GM12891 (cell line): ENCODE data around the gene NFIL3.
"Not testable (repeated sequence)": the region's sequence is repeated elsewhere in the genome, so short reads cannot be mapped to it uniquely, and the experiment has no call there.

ENCODE experiments used
- DNase-seq: peaks from one replicate; pipeline ENCODE4 v3.0.0; 2011; ENCODE audit warnings: low spot score; ENCODE audit not compliant: insufficient read length
- FAIRE-seq: peaks from 2 replicates; lab custom pipeline; 2011; peaks lifted over from hg19 to GRCh38; lab: Jason Lieb, UNC
- PAX5 ChIP-seq: IDR thresholded peaks from 2 replicates; pipeline ENCODE4 v1.6.1; 2011; ENCODE audit warnings: low read length, moderate library complexity, mild to moderate bottlenecking; ENCODE audit not compliant: insufficient read depth, severe bottlenecking
- POLR2A ChIP-seq: IDR thresholded peaks from 2 replicates; pipeline ENCODE4 v1.6.1; 2011; ENCODE audit warnings: low read depth, low read length, control low read depth
- POLR2AphosphoS5 ChIP-seq: IDR thresholded peaks from 2 replicates; pipeline ENCODE4 v1.6.1; 2011; ENCODE audit warnings: low read depth, low read length, control low read depth
- POU2F2 ChIP-seq: IDR thresholded peaks from 2 replicates; pipeline ENCODE4 v1.6.1; 2011; ENCODE audit warnings: low read depth, mild to moderate bottlenecking, control low read depth, low read length, moderate library complexity
- SPI1 ChIP-seq: IDR thresholded peaks from 2 replicates; pipeline ENCODE4 v1.6.1; 2011; ENCODE audit warnings: low read depth, low read length, control low read depth
- TAF1 ChIP-seq: IDR thresholded peaks from 2 replicates; pipeline ENCODE4 v1.6.1; 2011; ENCODE audit warnings: low read depth, low read length, control low read depth

Gene NFIL3

DNA sequence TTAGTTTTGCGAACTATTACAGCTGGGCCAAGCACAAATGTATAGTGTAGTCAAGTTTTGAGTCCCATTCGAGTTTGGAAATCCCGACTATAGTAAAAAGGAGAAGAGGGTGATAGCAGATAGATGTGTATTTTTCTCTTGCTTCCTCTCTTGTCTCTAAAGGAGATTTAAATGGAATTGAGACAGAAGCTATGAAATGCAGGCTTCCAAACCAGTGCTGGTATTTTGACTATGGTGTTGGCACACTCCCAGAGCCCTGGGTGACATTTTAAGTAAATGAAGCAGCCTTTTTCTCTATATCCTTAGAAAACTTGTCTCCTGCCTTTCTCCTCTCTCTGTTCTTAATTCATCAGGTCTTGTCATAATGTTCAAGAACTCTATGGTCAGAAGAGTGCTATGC, 44.2 kb downstream of the NFIL3 start:
- no peak for TF ChIP-seq PAX5
- no peak for TF ChIP-seq TAF1
- no peak for TF ChIP-seq POLR2A
- TF ChIP-seq SPI1: no peak
- FAIRE-seq (no peak), DNase-seq (no peak)

DNA sequence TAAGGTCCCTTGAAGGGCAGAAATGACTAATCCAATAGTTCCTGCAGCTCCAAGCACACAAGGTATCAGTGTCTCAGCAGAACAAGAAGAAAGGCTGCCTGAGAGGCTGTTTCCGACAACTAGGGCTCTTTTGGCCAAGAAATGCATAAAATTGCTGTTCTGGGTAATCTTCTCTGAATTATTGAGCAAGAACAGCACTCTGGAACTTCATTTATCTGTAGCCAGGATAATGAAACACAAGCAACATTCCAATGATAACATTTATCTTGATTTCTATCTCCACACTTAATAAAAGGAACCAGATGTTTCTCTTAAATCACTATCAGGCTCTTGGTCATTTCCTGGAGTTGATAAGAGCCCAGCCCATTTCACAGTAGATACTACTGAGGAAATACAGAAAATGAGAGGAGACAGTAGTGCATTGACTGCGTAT, 44.9 kb downstream of the NFIL3 start:
- DNase-seq (no peak), FAIRE-seq (no peak)
- TF ChIP-seq SPI1 (no peak), POLR2A (no peak), TAF1 (no peak), POU2F2 (no peak), POLR2AphosphoS5 (no peak), PAX5 (no peak)

DNA sequence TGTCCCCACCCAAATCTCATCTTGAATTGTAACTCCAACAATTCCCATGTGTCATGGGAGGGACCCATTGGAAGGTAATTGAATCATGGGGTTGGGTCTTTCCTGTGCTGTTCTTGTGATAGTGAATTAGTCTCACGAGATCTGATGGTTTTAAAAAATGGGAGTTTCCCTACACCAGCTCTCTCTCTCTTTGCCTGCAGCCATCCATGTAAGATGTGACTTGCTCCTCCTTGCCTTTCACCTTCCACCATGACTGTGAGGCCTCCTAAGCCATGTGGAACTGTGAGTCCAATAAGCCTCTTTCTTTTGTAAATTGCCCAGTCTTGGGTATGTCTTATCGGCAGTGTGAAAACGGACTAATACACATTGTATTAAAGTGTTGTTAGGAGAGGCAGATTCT, 45.6 kb downstream of the NFIL3 start:
- not testable (repeated sequence) for DNase-seq, FAIRE-seq

DNA sequence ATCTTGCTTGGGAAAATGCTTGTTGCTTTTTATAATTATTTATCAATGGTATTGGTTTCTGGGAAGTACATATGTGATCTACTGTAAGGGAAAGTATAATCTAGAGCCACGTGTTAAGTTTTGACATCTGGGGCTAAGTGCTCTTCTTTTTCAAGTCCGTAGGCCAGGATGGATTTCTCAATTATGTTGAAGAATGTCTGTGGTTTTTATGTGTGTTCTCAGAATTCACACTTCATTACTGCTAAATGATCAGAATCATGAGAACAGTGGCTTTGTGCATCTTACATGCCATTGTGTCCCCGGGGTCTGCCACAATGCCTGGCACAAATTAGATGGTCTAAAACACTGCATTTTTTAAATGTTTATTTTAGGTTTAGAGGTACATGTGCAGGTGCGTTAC, 47.4 kb downstream of the NFIL3 start:
- no peak for TF ChIP-seq POLR2AphosphoS5
- no peak for TF ChIP-seq TAF1
- no peak for FAIRE-seq
- DNase-seq: no peak

DNA sequence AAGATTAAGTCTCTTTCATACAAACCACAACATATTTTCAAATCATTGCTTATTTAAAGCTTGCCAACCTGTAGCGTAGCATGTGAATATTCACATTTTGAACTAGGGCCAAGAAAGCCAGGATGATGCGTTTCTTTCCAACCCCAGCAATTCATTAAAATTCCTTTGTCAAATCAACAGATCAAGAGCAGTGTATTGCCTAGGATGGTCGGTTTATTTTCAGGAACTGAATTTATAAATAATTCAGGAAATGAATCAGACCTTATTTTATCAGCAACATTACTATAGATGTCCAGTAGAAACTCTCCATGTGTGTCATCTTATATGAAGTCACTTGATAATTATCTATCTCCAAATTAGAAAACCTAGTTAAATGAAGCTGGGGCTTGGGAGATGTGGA, 48.7 kb downstream of the NFIL3 start:
- no peak for TF ChIP-seq POU2F2
- TF ChIP-seq POLR2AphosphoS5: no peak
- no peak for TF ChIP-seq PAX5
- TF ChIP-seq POLR2A: no peak
- TF ChIP-seq TAF1: no peak
- no peak for TF ChIP-seq SPI1
- DNase-seq (no peak), FAIRE-seq (no peak)

DNA sequence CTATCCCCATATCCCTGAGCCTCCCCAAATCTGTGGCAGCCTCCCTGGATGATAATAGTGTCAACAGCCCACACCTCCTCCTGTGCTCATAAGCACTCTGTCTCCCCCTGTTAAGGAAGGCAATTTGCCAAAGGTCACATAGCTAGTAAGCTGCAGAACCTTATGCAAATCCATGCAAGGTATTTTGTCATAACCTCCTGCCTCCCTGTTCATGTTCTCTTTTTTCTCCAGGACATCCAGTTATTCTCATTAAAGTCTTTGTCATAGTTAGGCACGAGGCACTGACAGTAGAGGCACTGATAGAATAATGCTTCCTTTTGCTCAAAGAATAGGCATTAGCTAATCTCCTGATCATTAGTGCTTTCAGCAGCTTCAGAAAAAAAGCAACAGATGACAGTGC, 51.7 kb downstream of the NFIL3 start:
- DNase-seq (no peak), FAIRE-seq (no peak)
- TF ChIP-seq PAX5 (no peak), SPI1 (no peak), POLR2A (no peak), POLR2AphosphoS5 (no peak), POU2F2 (no peak), TAF1 (no peak)

DNA sequence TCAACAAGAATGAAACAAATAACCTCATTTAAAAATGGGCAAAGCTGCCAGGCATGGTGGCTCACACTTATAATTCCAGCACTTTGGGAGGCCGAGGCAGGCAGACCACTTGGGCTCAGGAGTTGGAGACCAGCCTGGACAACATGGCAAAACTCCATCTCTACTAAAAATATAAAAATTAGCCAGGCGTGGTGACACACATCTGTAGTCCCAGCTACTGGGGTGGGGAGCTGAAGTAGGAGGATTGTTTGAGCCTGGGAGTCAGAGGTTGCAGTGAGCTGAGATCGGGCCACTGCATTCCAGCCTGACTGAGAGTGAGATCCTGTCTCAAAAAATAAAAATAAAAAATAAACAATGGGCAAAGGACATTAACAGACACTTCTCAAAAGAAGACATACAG, 53.6 kb downstream of the NFIL3 start:
- not testable (repeated sequence) for FAIRE-seq

DNA sequence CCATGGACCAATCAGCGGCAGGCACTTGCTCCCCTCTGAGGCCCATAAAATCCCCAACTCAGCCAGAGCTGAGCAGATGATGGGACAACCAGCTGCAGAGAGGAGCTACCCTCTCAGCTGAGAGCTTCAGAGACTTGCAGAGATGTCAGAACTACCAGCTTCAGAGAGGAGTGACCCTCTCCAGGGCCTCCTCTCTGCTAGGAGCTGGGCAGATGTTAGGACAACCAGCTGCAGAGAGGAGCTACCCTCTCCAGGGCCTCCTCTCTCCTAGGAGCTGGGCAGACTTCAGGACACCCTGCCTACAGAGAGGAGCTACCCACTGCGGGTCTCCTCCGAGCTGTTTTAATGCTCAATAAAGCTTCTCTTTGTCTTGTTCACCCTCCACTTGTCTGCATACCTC, 58.9 kb downstream of the NFIL3 start:
- TF ChIP-seq POLR2A (no peak), SPI1 (no peak), PAX5 (no peak), TAF1 (no peak), POLR2AphosphoS5 (no peak), POU2F2 (no peak)
- FAIRE-seq (no peak), DNase-seq (no peak)

More for the DNA sequence above, 53.6 kb downstream of the NFIL3 start:
- not testable (repeated sequence) for DNase-seq

DNA sequence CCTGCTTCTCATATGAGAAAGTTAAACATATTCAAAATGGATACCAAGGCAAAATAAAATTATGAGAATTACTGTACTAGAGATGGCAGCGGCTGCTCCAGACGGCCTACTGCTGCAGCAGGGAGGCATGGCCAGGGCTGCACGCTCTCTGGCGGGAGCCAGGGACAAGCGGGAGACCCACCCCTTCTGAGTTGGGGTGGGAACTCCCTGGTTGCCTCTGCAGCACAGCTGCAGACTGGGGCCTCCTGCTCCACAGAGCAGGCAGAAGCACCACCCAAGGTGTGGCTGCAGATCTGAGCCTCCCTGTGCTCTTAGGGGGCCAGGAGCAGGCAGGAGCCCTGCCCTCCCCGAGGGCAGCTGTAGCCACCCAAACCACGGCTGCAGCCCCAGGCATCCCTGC, 59.6 kb downstream of the NFIL3 start:
- no peak for TF ChIP-seq POLR2AphosphoS5
- TF ChIP-seq PAX5: no peak
- no peak for TF ChIP-seq POU2F2
- no peak for TF ChIP-seq TAF1
- no peak for TF ChIP-seq SPI1
- DNase-seq: no peak
- FAIRE-seq: no peak

DNA sequence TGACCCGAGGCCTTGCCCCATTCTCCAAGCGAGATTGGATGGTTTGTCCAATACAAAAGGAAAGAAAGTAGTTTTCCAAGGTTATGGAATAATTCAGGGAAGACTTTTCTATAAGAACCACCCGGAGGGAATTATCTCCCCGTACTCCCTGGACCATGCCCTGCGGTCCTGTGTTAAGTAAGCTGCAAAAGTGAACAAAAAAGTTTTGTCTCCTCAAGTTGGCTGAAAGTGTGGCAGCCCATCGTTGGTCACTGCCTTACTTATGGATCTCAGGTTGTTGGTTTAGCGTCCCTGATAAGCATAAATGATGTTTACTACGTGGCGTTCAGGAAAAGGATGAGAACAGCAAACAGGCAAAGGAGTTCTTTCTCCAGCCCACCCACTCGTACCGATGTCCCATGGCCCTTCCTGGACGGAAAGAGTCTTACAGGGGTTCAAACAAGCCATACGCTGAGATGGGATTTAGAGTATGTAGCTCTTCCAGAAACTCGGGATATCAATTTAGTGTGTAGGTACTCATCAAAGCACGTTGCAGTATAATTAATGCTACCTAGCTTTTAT, 61.5 kb downstream of the NFIL3 start:
- no peak for TF ChIP-seq POLR2AphosphoS5
- TF ChIP-seq TAF1: no peak
- no peak for TF ChIP-seq PAX5
- no peak for TF ChIP-seq SPI1
- no peak for TF ChIP-seq POU2F2
- no peak for TF ChIP-seq POLR2A
- DNase-seq (no peak), FAIRE-seq (no peak)

DNA sequence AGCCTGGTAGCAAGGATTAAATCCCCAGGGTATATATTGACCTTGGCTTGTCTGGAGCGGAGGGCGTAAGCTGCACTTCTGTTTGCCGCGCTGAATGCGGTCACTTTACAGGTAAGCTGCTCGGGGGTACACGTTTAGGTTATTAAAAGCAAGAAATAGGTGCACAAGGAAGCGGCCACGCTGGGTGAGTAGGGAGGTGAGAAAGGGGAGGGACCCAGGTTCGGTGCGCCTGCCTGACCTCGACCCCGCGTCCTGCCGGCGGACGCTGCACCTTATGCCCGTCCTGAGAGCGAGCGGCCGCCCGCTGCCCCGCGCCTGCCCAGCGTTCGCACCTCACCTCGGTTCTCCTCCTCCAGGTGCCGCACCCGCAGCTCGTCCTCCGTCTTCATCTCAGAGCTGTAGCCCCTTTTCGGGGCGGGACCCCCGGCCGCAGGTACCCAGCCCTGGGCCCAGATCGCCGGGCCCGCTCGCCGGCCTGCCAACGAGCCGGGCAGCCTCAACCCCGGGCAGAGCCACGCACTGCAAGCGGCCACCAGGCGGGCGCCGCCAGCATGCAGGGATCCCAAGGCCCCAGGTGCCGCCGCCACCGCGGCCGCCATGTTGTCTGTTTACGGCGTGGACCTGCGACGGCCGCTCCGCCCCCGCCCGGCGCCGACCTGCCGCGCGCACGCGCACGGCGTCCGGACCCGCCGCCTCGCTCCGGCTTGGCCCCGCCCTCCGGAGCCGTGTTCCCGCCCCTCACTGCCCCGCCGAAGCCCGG, 62.2 kb downstream of the NFIL3 start, which contains the start of gene AUH:
Gene AUH, minus strand, starts transcription at position 628 of the 760 bp plus-strand sequence. Its CDS starts 29 bp downstream, at position 599.
- DNase-seq (peak; percentile 89), FAIRE-seq (peak; percentile 90)
- TF ChIP-seq SPI1 (no peak), POLR2A (peak; percentile 55; the same call in 1 of the 2 replicates), PAX5 (peak; percentile 4), POLR2AphosphoS5 (peak; percentile 43; the same call in 1 of the 2 replicates), TAF1 (peak; percentile 80)
